WERI-Rb-1 (cell line): ENCODE measurements around the gene XRCC1.
A peak's percentile ranks its signal among the peaks of the same experiment; 100 is the strongest.

Source experiments
- DNase-seq: peaks from one replicate; pipeline ENCODE4 v3.0.0-alpha.2; 2020
- H3K27ac ChIP-seq: fragments of 250-450 bp; sonication (Bioruptor Pico); 2 replicates; pipeline ENCODE4 v1.5.1; 2020; ENCODE audit warnings: mild to moderate bottlenecking, moderate library complexity
- H3K27me3 ChIP-seq: fragments of 250-450 bp; sonication (Bioruptor Pico); 2 replicates; pipeline ENCODE4 v1.5.1; 2021; ENCODE audit warnings: mild to moderate bottlenecking, low read depth, moderate library complexity; ENCODE audit not compliant: insufficient read depth, severe bottlenecking
- H3K36me3 ChIP-seq: fragments of 250-450 bp; sonication (Bioruptor Pico); 2 replicates; pipeline ENCODE4 v1.5.1; 2020; ENCODE audit warnings: mild to moderate bottlenecking, moderate library complexity
- H3K4me3 ChIP-seq: 2 replicates; pipeline ENCODE4 v1.5.1; 2011; ENCODE audit warnings: low read depth, mild to moderate bottlenecking, control low read depth, low read length
- H3K9me3 ChIP-seq: fragments of 250-450 bp; sonication (Bioruptor Pico); 2 replicates; pipeline ENCODE4 v1.5.1; 2021; ENCODE audit warnings: mild to moderate bottlenecking, moderate library complexity; ENCODE audit not compliant: severe bottlenecking
- TF ChIP-seq, protein P1 (sequence below): IDR thresholded peaks from 2 replicates; pipeline ENCODE4 v1.5.1; 2011; ENCODE audit warnings: low read depth, mild to moderate bottlenecking, control low read depth, inconsistent platforms, low read length

XRCC1 gene

DNA sequence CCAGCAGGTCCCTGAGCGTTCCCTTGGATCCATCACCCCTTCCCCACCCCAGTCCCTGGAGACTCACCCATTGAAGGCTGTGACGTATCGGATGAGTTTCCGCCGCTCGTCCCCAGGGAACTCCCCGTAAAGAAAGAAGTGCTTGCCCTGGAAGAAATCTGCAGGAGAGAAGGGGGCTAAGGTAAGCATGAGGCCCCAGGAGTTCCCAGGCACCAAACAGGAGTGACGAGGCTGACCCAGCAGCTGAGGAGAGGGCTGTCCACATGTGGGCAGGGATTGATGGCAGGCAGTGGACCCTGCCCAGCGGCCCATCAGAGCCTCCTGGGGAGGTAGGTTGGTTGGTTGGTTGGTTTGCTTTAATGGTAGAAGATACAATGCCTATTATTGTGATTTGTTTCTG lies 31.2 kb downstream of the XRCC1 start:
- H3K36me3 ChIP-seq: peaks cover 59% of the 10 kb centered on the region
- no peak for DNase-seq

GRCh38 chr19:43541920-43542650 lies 33.2 kb downstream of the XRCC1 start:
- TF ChIP-seq, protein P1, sequence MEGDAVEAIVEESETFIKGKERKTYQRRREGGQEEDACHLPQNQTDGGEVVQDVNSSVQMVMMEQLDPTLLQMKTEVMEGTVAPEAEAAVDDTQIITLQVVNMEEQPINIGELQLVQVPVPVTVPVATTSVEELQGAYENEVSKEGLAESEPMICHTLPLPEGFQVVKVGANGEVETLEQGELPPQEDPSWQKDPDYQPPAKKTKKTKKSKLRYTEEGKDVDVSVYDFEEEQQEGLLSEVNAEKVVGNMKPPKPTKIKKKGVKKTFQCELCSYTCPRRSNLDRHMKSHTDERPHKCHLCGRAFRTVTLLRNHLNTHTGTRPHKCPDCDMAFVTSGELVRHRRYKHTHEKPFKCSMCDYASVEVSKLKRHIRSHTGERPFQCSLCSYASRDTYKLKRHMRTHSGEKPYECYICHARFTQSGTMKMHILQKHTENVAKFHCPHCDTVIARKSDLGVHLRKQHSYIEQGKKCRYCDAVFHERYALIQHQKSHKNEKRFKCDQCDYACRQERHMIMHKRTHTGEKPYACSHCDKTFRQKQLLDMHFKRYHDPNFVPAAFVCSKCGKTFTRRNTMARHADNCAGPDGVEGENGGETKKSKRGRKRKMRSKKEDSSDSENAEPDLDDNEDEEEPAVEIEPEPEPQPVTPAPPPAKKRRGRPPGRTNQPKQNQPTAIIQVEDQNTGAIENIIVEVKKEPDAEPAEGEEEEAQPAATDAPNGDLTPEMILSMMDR: no peak
- peaks cover 68% of the 10 kb centered on the region for H3K36me3 ChIP-seq
- no peak overlapping the region for H3K4me3 ChIP-seq
- no peaks in the 10 kb centered on the region for H3K27me3 ChIP-seq
- no peak for DNase-seq
- H3K9me3 ChIP-seq: peaks cover 8% of the 10 kb centered on the region
- H3K27ac ChIP-seq: no peak overlapping the region

More for the DNA sequence above, 31.2 kb downstream of the XRCC1 start:
- peaks cover 5% of the 10 kb centered on the region for H3K9me3 ChIP-seq
- no peak overlapping the region for H3K27ac ChIP-seq
- TF ChIP-seq, protein P1: no peak
- no peaks in the 10 kb centered on the region for H3K27me3 ChIP-seq
- no peak overlapping the region for H3K4me3 ChIP-seq

DNA sequence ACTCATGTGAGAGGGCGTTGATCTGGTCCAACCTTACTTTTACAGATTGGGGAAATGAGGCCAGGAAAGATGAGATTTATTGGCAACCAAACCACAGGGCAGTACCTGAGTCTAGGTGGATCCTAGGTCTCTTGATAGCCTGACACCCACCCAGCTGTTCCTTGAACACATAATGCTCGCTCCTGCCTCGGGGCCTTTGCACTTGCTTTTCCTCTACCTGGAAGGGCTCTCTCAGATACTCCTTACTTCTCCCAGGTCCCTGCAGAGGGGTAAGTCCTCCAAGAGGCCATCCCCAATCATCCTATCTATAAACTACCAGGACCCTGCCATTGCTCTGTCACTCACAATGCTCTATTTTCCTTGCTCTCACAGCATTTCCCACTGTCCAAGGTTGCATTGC lies 34.9 kb downstream of the XRCC1 start:
- Histone ChIP-seq H3K9me3 (peaks cover 8% of the 10 kb centered on the region), H3K4me3 (no peak overlapping the region), H3K27me3 (no peaks in the 10 kb centered on the region), H3K36me3 (peaks cover 68% of the 10 kb centered on the region), H3K27ac (no peak overlapping the region)
- TF ChIP-seq, protein P1: no peak
- DNase-seq: no peak

DNA sequence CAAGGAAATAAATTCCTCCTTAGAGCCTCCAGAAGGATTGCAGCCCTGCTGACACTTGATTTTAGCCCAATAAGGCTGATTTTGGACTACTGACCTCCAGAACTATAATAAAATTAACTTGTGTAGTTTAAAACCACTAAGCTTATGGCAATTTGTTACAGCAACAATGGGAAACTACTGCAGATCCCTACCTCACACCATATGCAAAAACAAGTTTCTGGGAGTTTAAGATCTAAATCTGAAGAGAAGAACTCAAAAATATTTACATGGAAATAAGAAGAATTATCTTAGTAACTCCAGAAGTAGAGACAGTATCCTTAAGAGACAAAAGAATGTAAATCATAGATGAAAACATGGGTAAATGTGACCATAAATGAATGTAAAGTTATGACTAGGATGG lies 36.4 kb downstream of the XRCC1 start:
- Histone ChIP-seq H3K27ac (no peak overlapping the region), H3K27me3 (no peaks in the 10 kb centered on the region), H3K9me3 (peaks cover 8% of the 10 kb centered on the region), H3K36me3 (peaks cover 60% of the 10 kb centered on the region), H3K4me3 (no peak overlapping the region)
- DNase-seq: no peak
- TF ChIP-seq, protein P1: no peak

GRCh38 chr19:43534816-43535761 lies 40.2 kb downstream of the XRCC1 start:
- Histone ChIP-seq H3K9me3 (peaks cover 8% of the 10 kb centered on the region), H3K4me3 (no peak overlapping the region), H3K36me3 (peaks cover 25% of the 10 kb centered on the region), H3K27me3 (no peaks in the 10 kb centered on the region), H3K27ac (peak overlapping the region; percentile 33; the same call in 1 of the 2 replicates)
- peak; percentile 81 for DNase-seq
- TF ChIP-seq, protein P1: peak; percentile 79
